NCI-H2196 (cell line): ENCODE data around the gene ELF1.
"Not testable (repeated sequence)": the region's sequence is repeated elsewhere in the genome, so short reads cannot be mapped to it uniquely, and the experiment has no call there.

ENCODE experiments used
- DNase-seq: peaks from one replicate; lab custom pipeline; 2025; ENCODE audit not compliant: unreplicated experiment; lab: John Stamatoyannopoulos, UW

ELF1 gene

GRCh38 chr13:40983259-40983658 is 35.9 kb downstream of the ELF1 start:
- no peak for DNase-seq

DNA sequence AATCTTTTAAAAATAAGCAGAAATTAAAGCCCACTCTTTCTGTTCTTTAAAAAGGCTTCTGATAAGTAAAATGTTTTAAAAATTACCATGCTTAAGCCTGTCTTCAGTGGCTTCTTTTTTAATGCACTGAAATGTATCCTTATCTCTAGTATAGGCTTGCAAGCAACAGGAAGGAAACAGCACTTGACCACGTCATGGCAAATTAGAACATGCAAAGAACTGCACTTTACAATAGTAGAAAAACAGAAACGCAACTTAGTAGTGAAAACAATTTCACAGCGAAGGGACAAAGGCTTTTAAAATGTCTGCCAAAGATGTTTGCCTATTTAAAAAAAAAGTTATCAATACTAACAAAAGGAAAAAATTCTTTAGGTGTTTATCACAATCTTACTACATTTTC is 36.3 kb downstream of the ELF1 start:
- DNase-seq: no peak

DNA sequence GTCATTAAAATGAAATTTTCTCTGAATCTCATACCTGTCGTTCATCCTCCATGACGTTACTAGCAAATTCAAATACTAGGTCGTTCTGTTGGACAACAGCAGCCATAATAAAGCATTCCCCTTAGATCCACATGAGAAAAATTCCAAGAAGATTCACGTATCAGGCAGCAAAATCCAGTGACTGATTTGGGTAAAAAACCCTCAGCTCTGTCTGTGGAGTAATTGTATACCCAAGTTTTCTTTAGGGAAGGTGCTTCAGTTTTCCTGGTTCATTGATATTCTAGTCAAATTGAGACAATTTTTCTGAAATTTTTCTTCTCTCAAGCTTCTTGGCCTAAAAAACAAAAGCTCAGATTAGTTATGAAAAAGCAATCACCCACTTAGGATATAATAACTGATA is 37.2 kb downstream of the ELF1 start:
- no peak for DNase-seq

DNA sequence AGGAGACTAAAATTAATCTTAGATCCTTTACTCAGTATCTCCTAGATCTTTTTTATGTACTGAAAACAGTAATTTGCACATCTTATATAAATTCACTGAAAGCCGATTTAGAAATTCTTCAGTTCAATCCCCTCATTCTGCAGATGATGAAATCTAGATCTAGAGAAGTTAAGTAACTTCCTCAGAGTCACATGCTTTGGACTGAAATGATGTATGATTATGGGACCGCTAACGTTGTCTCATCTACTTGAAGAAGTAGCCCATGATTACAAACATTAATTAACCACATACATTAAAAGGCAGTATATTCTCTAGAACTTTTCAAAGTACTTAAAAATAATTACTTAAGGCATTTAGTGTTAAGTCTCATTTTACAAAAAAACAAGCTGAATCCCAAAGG is 37.8 kb downstream of the ELF1 start:
- DNase-seq: no peak

DNA sequence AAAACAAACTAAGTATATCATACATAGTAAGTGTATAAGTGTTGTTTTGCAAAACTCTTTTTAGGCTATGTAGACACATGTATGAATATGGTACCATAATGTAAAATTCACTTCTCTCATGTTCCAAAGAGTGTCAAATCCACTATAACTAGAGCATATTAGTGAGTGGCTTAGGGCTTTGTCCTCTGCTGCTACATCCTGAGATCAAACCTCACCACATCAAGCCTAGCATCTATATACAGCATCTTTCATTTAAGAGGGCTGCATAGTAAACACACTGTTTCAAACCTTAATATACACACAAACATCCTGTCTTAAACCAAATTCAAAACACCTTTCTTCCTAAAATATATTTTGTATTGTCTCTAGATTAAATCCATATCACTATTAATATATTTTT is 38.7 kb downstream of the ELF1 start:
- DNase-seq: no peak

DNA sequence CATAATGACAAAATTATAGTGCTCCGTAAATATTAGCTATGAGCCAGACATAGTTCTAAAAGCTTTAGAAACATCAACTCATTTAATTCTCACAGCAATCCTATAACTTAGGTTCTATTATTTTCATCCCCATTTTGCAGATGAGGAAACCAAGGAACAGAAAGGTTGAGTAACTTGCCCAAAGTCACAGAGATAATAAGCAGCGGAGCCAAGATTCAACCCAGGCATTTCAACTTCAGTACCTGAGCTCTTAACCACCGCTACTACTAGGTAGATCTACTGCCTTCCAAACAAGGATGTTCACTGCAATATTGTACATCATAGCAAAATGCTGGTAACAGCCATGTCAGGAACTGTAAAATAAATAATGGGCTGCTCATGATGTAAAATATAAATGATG is 39.9 kb downstream of the ELF1 start:
- DNase-seq: no peak

GRCh38 chr13:40978109-40978508 is 41.0 kb downstream of the ELF1 start:
- DNase-seq: not testable (repeated sequence)

- no peak for DNase-seq
These were observed 43.7 kb downstream of the ELF1 start for GRCh38 chr13:40975441-40975840.

- DNase-seq: peak; percentile 1
These were observed 44.4 kb downstream of the ELF1 start for GRCh38 chr13:40974460-40975407.

DNA sequence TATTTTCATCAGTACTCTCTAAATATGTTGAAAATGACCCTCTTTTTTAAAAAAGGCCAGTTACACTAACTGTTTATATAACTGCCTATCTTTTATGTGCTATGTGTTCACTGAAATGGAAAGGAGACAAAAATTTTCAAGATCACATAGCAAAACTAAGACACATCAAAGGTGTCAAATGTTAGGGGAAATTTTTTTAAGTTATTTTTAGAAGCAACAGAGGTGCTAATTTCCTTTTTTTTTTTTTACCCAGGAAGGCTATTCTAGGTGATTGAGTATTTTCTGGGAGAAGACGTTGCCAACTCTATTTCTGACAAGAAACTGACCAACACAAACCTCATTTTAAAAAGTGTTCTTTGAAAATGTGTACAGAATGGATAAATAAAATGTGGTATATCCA is 45.7 kb downstream of the ELF1 start:
- DNase-seq: no peak

DNA sequence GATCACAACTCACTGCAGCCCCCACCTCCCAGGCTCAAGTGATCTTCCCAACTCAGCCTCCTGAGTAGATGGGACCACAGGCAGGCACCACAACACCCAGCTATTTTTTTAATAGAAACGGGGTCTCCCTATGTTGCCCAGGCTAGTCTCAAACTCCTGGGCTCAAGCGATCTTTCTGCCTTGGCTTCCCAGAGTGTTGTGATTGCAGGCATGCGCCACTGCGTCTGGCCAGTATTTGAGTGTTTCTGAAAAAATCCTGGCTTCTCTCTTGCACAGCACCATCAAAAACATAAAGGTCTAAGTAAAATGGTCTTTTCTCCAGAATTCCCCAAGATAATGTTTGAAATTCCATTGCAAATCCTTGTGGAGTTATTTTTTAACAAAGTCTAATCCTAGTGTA is 47.8 kb downstream of the ELF1 start:
- DNase-seq: no peak

GRCh38 chr13:40970803-40971202 is 48.3 kb downstream of the ELF1 start:
- DNase-seq: no peak

DNA sequence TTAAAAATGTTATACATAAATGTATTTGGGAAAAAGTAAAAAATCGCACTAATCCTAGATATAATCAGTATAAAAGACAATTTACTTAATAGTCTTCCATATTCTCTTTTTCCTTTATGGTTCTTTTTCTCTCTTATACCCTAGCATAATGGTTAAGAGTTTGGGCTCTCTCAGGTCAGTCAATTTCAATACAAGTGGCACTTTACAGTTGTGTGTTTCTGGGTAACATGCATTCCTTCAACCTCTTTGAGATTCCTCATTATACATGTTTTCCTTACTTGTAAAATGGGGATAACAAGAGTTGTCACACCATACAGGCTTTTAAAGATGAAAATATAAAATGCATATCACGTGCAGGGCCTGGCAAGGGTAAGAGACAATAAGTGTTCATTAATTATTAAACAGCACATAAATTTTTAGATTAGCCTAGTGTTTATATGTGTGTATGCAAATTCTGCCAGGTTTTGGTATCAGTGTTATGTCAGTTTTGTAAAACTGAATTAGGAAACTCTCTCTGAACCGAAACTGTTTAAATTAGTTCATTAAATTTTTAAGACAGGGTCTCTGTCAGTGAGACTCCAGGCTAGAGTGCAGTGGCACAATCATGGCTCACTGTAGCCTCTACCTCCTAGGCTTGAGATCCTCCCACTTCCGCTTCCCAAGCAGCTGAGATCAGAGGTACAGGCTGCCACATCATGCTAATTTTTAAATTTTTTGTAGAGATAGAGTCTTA is 49.8 kb downstream of the ELF1 start:
- DNase-seq: no peak

DNA sequence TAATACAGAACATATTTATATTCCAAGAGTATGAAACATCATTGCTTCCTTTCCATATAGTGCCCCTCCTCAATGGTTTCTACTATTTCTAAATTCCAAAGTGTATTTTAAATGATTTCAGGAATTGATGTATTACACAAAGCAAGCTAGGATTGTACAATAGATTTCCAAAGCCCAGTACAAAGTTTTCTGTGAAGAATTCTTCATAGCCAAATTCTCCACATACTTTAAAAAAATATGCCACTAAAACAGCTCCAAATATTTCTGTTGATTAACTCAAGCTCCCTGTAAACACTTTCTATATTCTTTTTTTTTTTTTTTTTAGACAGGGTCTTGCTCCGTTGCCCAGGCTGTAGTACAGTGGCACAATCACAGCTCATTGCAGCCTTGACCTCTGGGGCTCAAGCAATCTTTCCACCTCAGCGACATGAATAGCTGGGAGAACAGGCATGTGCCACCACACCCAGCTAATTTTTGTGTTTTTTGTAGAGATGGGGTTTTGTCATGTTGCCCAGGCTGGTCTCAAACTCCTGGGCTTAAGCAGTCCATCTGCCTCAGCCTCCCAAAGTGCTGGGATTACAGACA is 50.6 kb downstream of the ELF1 start:
- DNase-seq: no peak

GRCh38 chr13:40966298-40966697 is 52.8 kb downstream of the ELF1 start:
- DNase-seq: no peak

GRCh38 chr13:40963927-40964326 is 55.2 kb downstream of the ELF1 start:
- no peak for DNase-seq

DNA sequence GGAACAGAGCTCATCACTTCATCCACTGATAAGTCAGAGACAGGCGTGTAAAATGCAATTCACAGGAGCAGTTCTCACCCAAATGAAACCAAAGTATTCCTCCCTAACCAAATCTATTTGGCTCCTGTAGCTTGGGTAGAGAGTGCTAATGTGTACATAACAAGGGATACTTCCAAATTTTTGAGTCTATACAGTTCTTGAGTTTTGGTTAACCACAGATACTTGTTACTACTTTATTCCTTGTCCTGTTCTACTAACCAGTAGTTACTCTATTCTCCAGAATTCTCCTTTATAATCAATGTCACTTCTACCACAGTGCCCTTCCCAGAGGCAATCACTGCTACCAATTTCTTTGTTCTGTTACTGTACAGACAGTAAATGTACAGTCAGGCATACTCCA is 57.3 kb downstream of the ELF1 start:
- no peak for DNase-seq

DNA sequence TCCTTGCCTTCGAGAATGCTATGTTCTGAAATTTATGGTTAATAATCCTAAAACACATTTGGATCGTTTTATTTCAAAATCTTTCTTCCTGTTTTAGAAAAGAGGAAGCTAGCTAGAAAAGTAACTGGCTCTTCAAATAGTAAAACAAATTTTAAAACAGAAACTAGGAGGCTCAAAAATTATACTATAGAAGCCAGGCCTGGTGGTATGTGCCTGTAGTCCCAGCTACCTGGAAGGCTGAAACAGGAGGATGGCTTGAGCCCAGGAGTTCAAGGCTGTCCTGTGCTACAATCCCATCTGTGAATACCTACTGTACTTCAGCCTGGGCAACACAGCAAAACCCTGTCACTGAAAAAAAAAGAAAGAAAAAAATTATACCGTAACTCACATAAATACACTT is 57.9 kb downstream of the ELF1 start:
- DNase-seq: no peak

GRCh38 chr13:40960716-40961115 is 58.4 kb downstream of the ELF1 start:
- no peak for DNase-seq

- no peak for DNase-seq
These were observed 60.5 kb downstream of the ELF1 start for GRCh38 chr13:40958655-40959054.

DNA sequence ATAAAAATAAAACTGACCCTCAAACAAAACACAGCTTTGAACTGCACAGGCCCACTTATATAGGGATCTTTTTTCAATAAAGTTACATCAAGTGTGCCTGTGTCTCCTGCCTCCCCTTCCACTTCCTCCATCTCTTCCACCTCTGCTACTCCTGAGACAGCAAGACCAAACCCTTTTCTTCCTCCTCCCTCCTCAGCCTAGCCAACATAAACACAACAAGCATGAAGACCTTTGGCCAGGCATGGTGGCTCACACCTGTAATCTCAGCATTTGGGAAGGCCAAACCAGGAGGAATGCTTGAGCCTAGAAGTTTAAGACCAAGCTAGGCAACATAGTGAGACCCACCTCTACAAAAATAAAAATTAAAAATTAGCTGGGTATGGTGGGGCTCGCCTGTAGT is 72.6 kb downstream of the ELF1 start:
- no peak for DNase-seq

DNA sequence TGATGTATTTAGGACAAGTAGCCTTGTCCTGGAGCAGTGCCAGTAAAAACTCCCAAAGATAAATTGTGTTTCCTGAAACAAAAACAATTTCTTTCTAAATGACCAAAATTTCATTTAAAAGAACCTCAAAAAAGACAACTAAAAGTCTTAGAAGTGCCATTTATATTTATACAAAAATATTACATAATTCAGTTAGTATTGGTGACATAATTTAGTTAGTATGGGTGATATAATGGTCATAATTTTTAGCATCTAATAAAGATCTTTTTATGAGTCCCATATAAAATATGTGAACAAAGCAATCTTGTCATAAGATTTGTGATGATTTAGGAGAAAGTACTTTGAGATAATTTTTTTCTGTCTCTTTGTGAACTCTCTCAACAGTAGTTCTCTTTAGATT is 76.0 kb downstream of the ELF1 start:
- no peak for DNase-seq
